Stomach (tissue), 9 donors: Measurements from ENCODE around the gene TTR. TPM values are rescaled to one million over a fixed set of nuclear protein-coding genes. Genes with fewer than 3 reads are reported as not detected.
A peak's percentile ranks its signal among the peaks of the same experiment; 100 is the strongest.

ENCODE experiments used
- DNase-seq, 2 donors: peaks; one replicate each; pipeline versions ENCODE4 v3.0.0 to v3.0.0-alpha.2; 2013 to 2019
- H3K27ac ChIP-seq, 5 donors: fragments of 200-600 bp in 4 of 5; sonication (generic) in 4 of 5; one replicate each; pipeline ENCODE4 v1.5.1; 2013 to 2019; ENCODE audit warnings: mild to moderate bottlenecking in 1 of 5, moderate library complexity in 1 of 5
- H3K27me3 ChIP-seq, 3 donors: fragments of 200-600 bp; sonication (generic); one replicate each; pipeline ENCODE4 v1.5.1; 2017 to 2019; ENCODE audit warnings: mixed run types in 1 of 3
- H3K36me3 ChIP-seq, 4 donors: fragments of 200-600 bp; sonication (generic); 1 replicate in 3 of 4; 2 replicates in 1 of 4; pipeline ENCODE4 v1.5.1; 2016 to 2019
- H3K4me1 ChIP-seq, 4 donors: fragments of 200-600 bp; sonication (generic); one replicate each; pipeline ENCODE4 v1.5.1; 2016 to 2019
- H3K4me3 ChIP-seq, 4 donors: fragments of 200-600 bp; sonication (generic) in 3 of 4; one replicate each; pipeline ENCODE4 v1.5.1; 2016 to 2019; ENCODE audit warnings: mild to moderate bottlenecking in 1 of 4
- H3K9me3 ChIP-seq, 4 donors: fragments of 200-600 bp; sonication (generic); one replicate each; pipeline ENCODE4 v1.5.1; 2016 to 2019
- EP300 ChIP-seq: sonication (generic); formaldehyde crosslinking; IDR thresholded peaks from one replicate; pipeline ENCODE4 v1.6.1; 2017; ENCODE audit warnings: antibody characterized with exemption
- POLR2A ChIP-seq, 4 donors: fragments of 450-650 bp; IDR thresholded peaks; one replicate each; pipeline ENCODE4 v1.6.1; 2016; ENCODE audit warnings: antibody characterized with exemption in 4 of 4, control low read depth in 2 of 4, mild to moderate bottlenecking in 1 of 4, moderate library complexity in 1 of 4
- POLR2AphosphoS5 ChIP-seq, 3 donors: sonication (generic); formaldehyde crosslinking; IDR thresholded peaks; one replicate each; pipeline ENCODE4 v1.6.1; 2016; ENCODE audit warnings: antibody characterized with exemption in 3 of 3
- WGBS, 5 donors: extraction: QIAGEN DNeasy Blood & Tissue Kit in 3 of 5; methylation state at CpG; one replicate each; pipeline versions ENCODE4 v1.1.5 to v1.1.7; 2013 to 2018; 5-methylcytosine and 5-hydroxymethylcytosine counted together
- intact Hi-C: fragments of 100-400 bp; cut with DNase I; formaldehyde crosslinking; loops from one replicate; pipeline ENCODE4 v1.15.1; 2023; ENCODE audit warnings: low total_unique reads
- polyA plus RNA-seq, 3 donors: library from polyadenylated mRNA; stranded (reverse); fragments of 200-250 nt; gene quantifications; one replicate each; pipeline ENCODE4 v1.2.3, GENCODE V29; 2013
- total RNA-seq, 5 donors: library from RNA; depleted of rRNA; stranded (reverse); fragments of >200 nt; gene quantifications; one replicate each; pipeline versions ENCODE4 v1.1.0 to v1.2.3, GENCODE V29; 2014 to 2016
- TF ChIP-seq, protein P1 (sequence below), 7 experiments: fragments of 450-650 bp in 4 of 7; fragments of 200-600 bp in 3 of 7; sonication (generic) in 3 of 7; IDR thresholded peaks; one replicate each; pipeline ENCODE4 v1.5.1; 2016 to 2019; ENCODE audit warnings: antibody characterized with exemption in 7 of 7, control low read depth in 2 of 7, mild to moderate bottlenecking in 1 of 7
- donor health status: healthy with polysubstance abuse.
- donor health status: Bipolar disorder and iron deficiency.
- donor health status: healthy.

The TTR gene
- total and polyA plus RNA-seq, 8 donors = 2.5 to 24.8 (median 8.0) TPM; not detected in 3

DNA sequence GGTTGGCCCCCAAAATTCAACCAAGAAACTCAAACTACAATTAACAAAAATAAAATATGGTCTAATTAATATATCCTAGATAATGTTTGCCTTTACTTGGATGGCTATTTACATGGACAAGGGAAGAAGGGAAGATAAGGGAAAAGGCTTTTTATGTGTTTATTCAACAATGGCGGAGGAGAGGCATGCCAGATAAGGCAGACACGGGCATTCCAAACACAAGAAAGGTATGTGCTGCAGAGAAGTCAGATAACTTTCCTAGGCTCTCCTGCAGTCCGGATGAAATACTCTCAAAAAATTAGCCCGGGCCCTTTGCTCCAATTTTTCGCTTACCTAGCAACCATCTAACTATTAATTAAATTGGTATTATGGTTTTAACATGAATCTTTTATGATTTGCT, 5.1 kb upstream of the TTR start:
- H3K9me3 ChIP-seq = no peaks in the 10 kb centered on the region
- H3K27me3 ChIP-seq = no peaks in the 10 kb centered on the region
- peaks cover 0 to 7% (median 3%) of the 10 kb centered on the region in 4 donors for H3K4me1 ChIP-seq
- H3K4me3 ChIP-seq = no peak overlapping the region
- DNase-seq = no peak
- H3K27ac ChIP-seq = no peak overlapping the region
- no peak for TF ChIP-seq POLR2A (IDR thresholded peaks at IDR 0.05)
- TF ChIP-seq POLR2AphosphoS5 (IDR thresholded peaks at IDR 0.05) = no peak
- no peak for TF ChIP-seq EP300
- H3K36me3 ChIP-seq = no peaks in the 10 kb centered on the region
- WGBS, 5 donors = 33 to 59% (median 46%) methylated on average over 5 of the region's 5 CpGs
- intact Hi-C loops = no loop called here

DNA sequence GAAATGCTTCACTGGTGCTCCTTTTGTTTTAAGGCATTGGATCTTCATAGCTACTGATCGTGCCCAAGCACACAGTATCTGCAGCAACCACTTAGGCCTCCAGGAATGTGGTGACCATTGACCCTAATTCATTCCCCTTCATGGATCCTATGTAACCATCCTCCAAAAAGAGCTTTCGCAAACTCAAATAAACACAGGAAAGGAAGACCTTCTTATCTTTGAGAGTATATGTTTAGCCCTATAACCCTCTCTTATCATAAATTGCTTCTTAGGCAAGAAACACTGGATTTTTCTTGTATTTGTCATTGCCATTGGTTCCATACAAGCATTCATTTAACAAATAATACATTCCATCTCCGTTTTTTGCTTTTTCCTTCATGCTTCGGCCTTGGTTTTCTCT, 4.1 kb upstream of the TTR start:
- peaks cover 0 to 9% (median 3%) of the 10 kb centered on the region in 4 donors for H3K4me1 ChIP-seq
- intact Hi-C loops = no loop called here
- WGBS, 5 donors = 79 to 90% (median 86%) methylated on average over 4 of the region's 4 CpGs
- no peaks in the 10 kb centered on the region for H3K27me3 ChIP-seq
- no peak overlapping the region for H3K4me3 ChIP-seq
- H3K36me3 ChIP-seq = no peaks in the 10 kb centered on the region
- H3K9me3 ChIP-seq = no peaks in the 10 kb centered on the region
- DNase-seq = no peak
- TF ChIP-seq, protein P1, sequence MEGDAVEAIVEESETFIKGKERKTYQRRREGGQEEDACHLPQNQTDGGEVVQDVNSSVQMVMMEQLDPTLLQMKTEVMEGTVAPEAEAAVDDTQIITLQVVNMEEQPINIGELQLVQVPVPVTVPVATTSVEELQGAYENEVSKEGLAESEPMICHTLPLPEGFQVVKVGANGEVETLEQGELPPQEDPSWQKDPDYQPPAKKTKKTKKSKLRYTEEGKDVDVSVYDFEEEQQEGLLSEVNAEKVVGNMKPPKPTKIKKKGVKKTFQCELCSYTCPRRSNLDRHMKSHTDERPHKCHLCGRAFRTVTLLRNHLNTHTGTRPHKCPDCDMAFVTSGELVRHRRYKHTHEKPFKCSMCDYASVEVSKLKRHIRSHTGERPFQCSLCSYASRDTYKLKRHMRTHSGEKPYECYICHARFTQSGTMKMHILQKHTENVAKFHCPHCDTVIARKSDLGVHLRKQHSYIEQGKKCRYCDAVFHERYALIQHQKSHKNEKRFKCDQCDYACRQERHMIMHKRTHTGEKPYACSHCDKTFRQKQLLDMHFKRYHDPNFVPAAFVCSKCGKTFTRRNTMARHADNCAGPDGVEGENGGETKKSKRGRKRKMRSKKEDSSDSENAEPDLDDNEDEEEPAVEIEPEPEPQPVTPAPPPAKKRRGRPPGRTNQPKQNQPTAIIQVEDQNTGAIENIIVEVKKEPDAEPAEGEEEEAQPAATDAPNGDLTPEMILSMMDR (IDR thresholded peaks at IDR 0.05) = no peak
- TF ChIP-seq EP300 (no peak), POLR2AphosphoS5 (IDR thresholded peaks at IDR 0.05) (no peak), POLR2A (IDR thresholded peaks at IDR 0.05) (no peak)
- H3K27ac ChIP-seq = no peak overlapping the region

DNA sequence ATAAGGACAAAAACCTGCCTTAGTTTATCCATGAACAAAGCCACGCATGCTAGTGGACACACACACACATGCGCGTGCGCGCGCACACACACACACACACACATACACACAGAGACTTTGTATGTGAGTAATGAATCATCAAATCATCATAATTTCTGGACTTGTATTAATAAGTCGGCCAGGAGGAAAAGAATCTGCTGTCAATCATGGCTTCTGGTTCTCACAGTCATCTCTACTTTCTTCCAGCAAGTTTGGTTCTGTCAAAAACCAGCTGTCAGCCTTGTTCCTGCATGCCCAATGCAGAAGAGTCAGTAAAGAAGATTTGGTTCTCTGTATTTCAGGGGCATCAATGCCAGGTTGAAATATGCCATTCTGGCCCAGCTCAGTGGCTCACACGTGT, 1.1 kb upstream of the TTR start:
- intact Hi-C loops = no loop called here
- H3K4me1 ChIP-seq = peaks cover 0 to 9% (median 3%) of the 10 kb centered on the region in 4 donors
- no peaks in the 10 kb centered on the region for H3K9me3 ChIP-seq
- no peaks in the 10 kb centered on the region for H3K36me3 ChIP-seq
- 82 to 89% (median 87%) methylated on average over 8 of the region's 8 CpGs for WGBS, 5 donors
- no peaks in the 10 kb centered on the region for H3K27me3 ChIP-seq
- TF ChIP-seq, protein P1 (IDR thresholded peaks at IDR 0.05) = no peak
- no peak for TF ChIP-seq POLR2AphosphoS5 (IDR thresholded peaks at IDR 0.05)
- no peak for TF ChIP-seq POLR2A (IDR thresholded peaks at IDR 0.05)
- no peak for TF ChIP-seq EP300
- no peak for DNase-seq
- no peak overlapping the region for H3K4me3 ChIP-seq
- no peak overlapping the region for H3K27ac ChIP-seq

DNA sequence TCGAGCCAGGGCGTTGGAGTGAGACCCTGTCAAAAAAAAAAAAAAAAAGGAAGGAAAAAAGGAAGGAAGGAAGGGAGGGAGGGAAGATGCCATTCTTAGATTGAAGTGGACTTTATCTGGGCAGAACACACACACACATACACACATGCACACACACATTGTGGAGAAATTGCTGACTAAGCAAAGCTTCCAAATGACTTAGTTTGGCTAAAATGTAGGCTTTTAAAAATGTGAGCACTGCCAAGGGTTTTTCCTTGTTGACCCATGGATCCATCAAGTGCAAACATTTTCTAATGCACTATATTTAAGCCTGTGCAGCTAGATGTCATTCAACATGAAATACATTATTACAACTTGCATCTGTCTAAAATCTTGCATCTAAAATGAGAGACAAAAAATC, 564 bp upstream of the TTR start:
- intact Hi-C loops = no loop called here
- TF ChIP-seq POLR2A (IDR thresholded peaks at IDR 0.05) (no peak), EP300 (no peak), POLR2AphosphoS5 (IDR thresholded peaks at IDR 0.05) (no peak)
- TF ChIP-seq, protein P1 (IDR thresholded peaks at IDR 0.05) = no peak
- 49 to 70% (median 56%) methylated on average over 2 of the region's 2 CpGs for WGBS, 5 donors

DNA sequence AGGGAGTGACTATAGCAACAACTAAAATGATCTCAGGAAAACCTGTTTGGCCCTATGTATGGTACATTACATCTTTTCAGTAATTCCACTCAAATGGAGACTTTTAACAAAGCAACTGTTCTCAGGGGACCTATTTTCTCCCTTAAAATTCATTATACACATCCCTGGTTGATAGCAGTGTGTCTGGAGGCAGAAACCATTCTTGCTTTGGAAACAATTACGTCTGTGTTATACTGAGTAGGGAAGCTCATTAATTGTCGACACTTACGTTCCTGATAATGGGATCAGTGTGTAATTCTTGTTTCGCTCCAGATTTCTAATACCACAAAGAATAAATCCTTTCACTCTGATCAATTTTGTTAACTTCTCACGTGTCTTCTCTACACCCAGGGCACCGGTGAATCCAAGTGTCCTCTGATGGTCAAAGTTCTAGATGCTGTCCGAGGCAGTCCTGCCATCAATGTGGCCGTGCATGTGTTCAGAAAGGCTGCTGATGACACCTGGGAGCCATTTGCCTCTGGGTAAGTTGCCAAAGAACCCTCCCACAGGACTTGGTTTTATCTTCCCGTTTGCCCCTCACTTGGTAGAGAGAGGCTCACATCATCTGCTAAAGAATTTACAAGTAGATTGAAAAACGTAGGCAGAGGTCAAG, 955 bp downstream of the TTR start:
- Histone ChIP-seq H3K27ac (no peak overlapping the region), H3K36me3 (no peaks in the 10 kb centered on the region), H3K9me3 (no peaks in the 10 kb centered on the region), H3K4me1 (peaks cover 0 to 9% (median 3%) of the 10 kb centered on the region in 4 donors), H3K27me3 (no peaks in the 10 kb centered on the region), H3K4me3 (no peak overlapping the region)
- no peak for DNase-seq
- WGBS, 5 donors = 84 to 90% (median 89%) methylated on average over 10 of the region's 10 CpGs
- intact Hi-C loops = no loop called here
- TF ChIP-seq EP300 (no peak), POLR2AphosphoS5 (IDR thresholded peaks at IDR 0.05) (no peak), POLR2A (IDR thresholded peaks at IDR 0.05) (no peak)
- TF ChIP-seq, protein P1 (IDR thresholded peaks at IDR 0.05) = no peak

More for the DNA sequence above, 564 bp upstream of the TTR start:
- no peak overlapping the region for H3K27ac ChIP-seq
- no peaks in the 10 kb centered on the region for H3K9me3 ChIP-seq
- H3K36me3 ChIP-seq = no peaks in the 10 kb centered on the region
- no peak overlapping the region for H3K4me3 ChIP-seq
- peaks cover 0 to 9% (median 3%) of the 10 kb centered on the region in 4 donors for H3K4me1 ChIP-seq
- DNase-seq = peak in 1 of 2 donors; percentile 38
- H3K27me3 ChIP-seq = no peaks in the 10 kb centered on the region
